K562 (cell line): ENCODE data around the gene KLK2. TPM values are rescaled to one million over a fixed set of nuclear protein-coding genes. Genes with fewer than 3 reads are reported as not detected.
A peak's percentile ranks its signal among the peaks of the same experiment; 100 is the strongest.

Experiments
- CBX8 ChIP-seq: fragments of 200-600 bp; sonication (generic); IDR thresholded peaks from 2 replicates; pipeline ENCODE4 v1.6.1; 2012; ENCODE audit warnings: borderline replicate concordance, mixed run types, low read depth, mild to moderate bottlenecking, moderate library complexity, mixed read lengths, low read length, control low read depth, inconsistent platforms; ENCODE audit not compliant: poor library complexity, severe bottlenecking; ENCODE audit errors: extremely low read depth
- E4F1 ChIP-seq: fragments of 250-450 bp; sonication (Bioruptor Pico); IDR thresholded peaks from 2 replicates; pipeline ENCODE4 v1.5.0; 2021; ENCODE audit warnings: mild to moderate bottlenecking, borderline replicate concordance
- ESRRA ChIP-seq: fragments of 450-650 bp; IDR thresholded peaks from 2 replicates; pipeline ENCODE4 v1.6.1; 2014; ENCODE audit warnings: low read depth, mild to moderate bottlenecking, moderate library complexity, borderline replicate concordance
- GTF2E2 ChIP-seq: fragments of 200-800 bp; sonication (Bioruptor generic); IDR thresholded peaks from 2 replicates; pipeline ENCODE4 v1.6.1; 2016; ENCODE audit warnings: missing genetic modification characterization, missing compliant biosample characterization
- HDGF ChIP-seq: fragments of 450-650 bp; IDR thresholded peaks from 2 replicates; pipeline ENCODE4 v1.6.1; 2016
- HMGXB4 ChIP-seq: sonication (generic); formaldehyde crosslinking; IDR thresholded peaks from 2 replicates; pipeline ENCODE4 v1.8.1; 2023; ENCODE audit warnings: mild to moderate bottlenecking, missing genetic modification reagents
- MAFG ChIP-seq: fragments of 450-650 bp; conservative IDR thresholded peaks from 2 replicates; pipeline ENCODE4 v1.6.1; 2016; ENCODE audit warnings: missing genetic modification characterization, missing compliant biosample characterization
- NFRKB ChIP-seq: fragments of 450-650 bp; IDR thresholded peaks from 2 replicates; pipeline ENCODE4 v1.6.1; 2016; ENCODE audit warnings: low read depth
- NONO ChIP-seq, 2 experiments: fragments of 200-400 bp in 1 of 2; fragments of 450-650 bp in 1 of 2; formaldehyde crosslinking in 1 of 2; IDR thresholded peaks; 2 replicates each; pipeline ENCODE4 v1.6.1; 2017; ENCODE audit warnings: low read depth in 2 of 2, mild to moderate bottlenecking in 2 of 2, moderate library complexity in 2 of 2, low read length in 1 of 2
- PHB2 ChIP-seq: fragments of 450-650 bp; IDR thresholded peaks from 2 replicates; pipeline ENCODE4 v1.6.1; 2017; ENCODE audit warnings: low read depth
- RBM34 ChIP-seq: fragments of 200-400 bp; formaldehyde crosslinking; IDR thresholded peaks from 2 replicates; pipeline ENCODE4 v1.6.1; 2018; ENCODE audit warnings: low read length, borderline replicate concordance; ENCODE audit not compliant: insufficient read depth
- RERE ChIP-seq: sonication (generic); formaldehyde crosslinking; IDR thresholded peaks from 2 replicates; pipeline ENCODE4 v1.8.0; 2023; ENCODE audit warnings: missing genetic modification reagents, mild to moderate bottlenecking, borderline replicate concordance
- TOE1 ChIP-seq, 2 experiments: fragments of 450-650 bp in 1 of 2; sonication (generic) in 1 of 2; formaldehyde crosslinking in 1 of 2; IDR thresholded peaks; 2 replicates each; pipeline versions ENCODE4 v1.7.1 to v1.8.0; 2016 to 2022; ENCODE audit warnings: borderline replicate concordance in 2 of 2, mild to moderate bottlenecking in 2 of 2, antibody characterized with exemption in 1 of 2, inconsistent platforms in 1 of 2, low read depth in 1 of 2, missing genetic modification reagents in 1 of 2, moderate library complexity in 1 of 2
- XRCC3 ChIP-seq: fragments of 450-650 bp; IDR thresholded peaks from 2 replicates; pipeline ENCODE4 v1.6.1; 2017; ENCODE audit warnings: mild to moderate bottlenecking, moderate library complexity
- ZNF274 ChIP-seq: IDR thresholded peaks from 2 replicates; pipeline ENCODE4 v1.6.1; 2011; ENCODE audit warnings: low read depth, mild to moderate bottlenecking, low read length, moderate library complexity, borderline replicate concordance
- ZNF551 ChIP-seq: fragments of 250-450 bp; sonication (Bioruptor Pico); IDR thresholded peaks from 2 replicates; pipeline ENCODE4 v1.5.0; 2021; ENCODE audit warnings: mild to moderate bottlenecking, moderate library complexity
- polyA plus RNA-seq, 8 experiments: library from polyadenylated mRNA; depleted of rRNA in 4 of 8; stranded (reverse) in 5 of 8; unstranded in 3 of 8; fragments of >200 nt; fragmentation: Nextera tagmentation in 2 of 8; fragmentation: Illumina TruSeq in 1 of 8; extraction: Ambion mirVana in 2 of 8; extraction: Trizol in 1 of 8; gene quantifications; 2 replicates each; pipeline versions ENCODE4 v1.2.1 to v1.2.3, GENCODE V29; 2011 to 2014; ENCODE audit warnings: inconsistent platforms in 1 of 8, missing spikeins in 1 of 8
- total RNA-seq, 7 experiments: library from RNA; depleted of rRNA in 6 of 7; stranded (reverse); fragments of >200 nt in 6 of 7; fragmentation: Illumina TruSeq in 2 of 7; extraction: Trizol in 2 of 7; gene quantifications; 2 replicates each; pipeline versions ENCODE4 v1.2.1 to v1.2.3, GENCODE V29; 2011 to 2021; ENCODE audit warnings: low replicate concordance in 1 of 7

KLK2 gene
- total and polyA plus RNA-seq, 9 of the 15 experiments (the other 6 are each of a cell fraction or from before 2014, with no cell fraction given), result 0.11 to 0.47 (median 0.23) TPM; not detected in 1

GRCh38 chr19:50922317-50922853 is 49.1 kb downstream of the KLK2 start (continued):
- TF ChIP-seq RERE (CRISPR knock-in tag) (no peak), E4F1 (CRISPR knock-in tag) (no peak), CBX8 (no peak), MAFG (no peak), XRCC3 (no peak), ZNF274 (no peak), NFRKB (no peak), HDGF (no peak), PHB2 (no peak), GTF2E2 (0 out of 2 replicates have a peak, but pooled peaks have one; percentile 17), TOE1 (IDR thresholded peaks at IDR 0.05; ENCODE audit: borderline replicate concordance) (no peak), TOE1 (CRISPR knock-in tag; IDR thresholded peaks at IDR 0.05; ENCODE audit: borderline replicate concordance, low read depth) (no peak), HMGXB4 (CRISPR knock-in tag) (no peak), ZNF551 (no peak), ESRRA (no peak), RBM34 (no peak), NONO (IDR thresholded peaks at IDR 0.05; ENCODE audit: low read depth in 2 of 2, low read length in 1 of 2) (no peak)
